SK-N-SH (cell line): ENCODE data around the gene MYO10.

Experiments used
- EZH2phosphoT487 ChIP-seq: fragments of 200-600 bp; sonication (generic); IDR thresholded peaks from 2 replicates; pipeline ENCODE4 v1.6.1; 2017; ENCODE audit warnings: low read depth, mixed run types, mild to moderate bottlenecking, antibody characterized with exemption, moderate library complexity, borderline replicate concordance
- MEF2A ChIP-seq: IDR thresholded peaks from 2 replicates; pipeline ENCODE4 v1.4.0; 2012; ENCODE audit warnings: low read depth, borderline replicate concordance
- RAD21 ChIP-seq: IDR thresholded peaks from 2 replicates; pipeline ENCODE4 v1.6.1; 2012; ENCODE audit warnings: mild to moderate bottlenecking, low read length

DNA sequence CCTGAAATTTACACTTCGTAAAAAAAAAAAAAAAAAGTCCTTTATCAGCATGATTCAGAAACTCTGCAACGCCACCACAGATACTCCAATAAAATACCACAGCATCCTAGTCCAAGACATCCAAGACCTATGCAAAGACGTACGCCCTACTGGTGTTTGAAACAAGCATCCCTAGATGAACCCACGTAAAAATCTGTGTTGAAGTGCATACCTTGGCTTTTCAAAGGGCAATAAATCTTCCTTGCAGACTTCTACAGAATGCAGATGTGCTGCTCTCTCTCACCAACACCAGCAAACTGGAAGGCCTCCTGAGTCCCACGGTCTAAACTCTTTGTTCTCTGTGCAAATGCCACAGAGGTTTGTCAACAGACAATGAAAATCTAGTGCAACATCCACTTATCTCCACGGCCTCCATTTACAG lies 38.8 kb downstream of the MYO10 start:
- no peak for TF ChIP-seq EZH2phosphoT487
- TF ChIP-seq RAD21, result no peak
- TF ChIP-seq MEF2A, result no peak
